ENCODE results near the gene TNFAIP2. TPM values are rescaled to one million over a fixed set of nuclear protein-coding genes. Genes with fewer than 3 reads are reported as not detected.
A peak's percentile ranks its signal among the peaks of the same experiment; 100 is the strongest.

The TNFAIP2 gene
- polyA plus RNA-seq, 1 donor from 2014 or later: 1.8 TPM

GRCh38 chr14:103104389-103104653 lies 18.9 kb upstream of the TNFAIP2 start:
- Histone ChIP-seq H3K36me3 (ENCODE audit: insufficient read depth, low read length) (no peaks in the 10 kb centered on the region), H3K27ac (ENCODE audit: low read length) (no peak overlapping the region), H3K4me2 (ENCODE audit: low read length) (no peak overlapping the region), H3F3A (ENCODE audit: insufficient read depth, low read length, poor library complexity, severe bottlenecking) (no peaks in the 10 kb centered on the region), H2AFZ (ENCODE audit: low read depth, low read length) (no peak overlapping the region), H3K79me2 (replicated peaks; ENCODE audit: insufficient read depth, low read length) (no peaks in the 10 kb centered on the region), H3K4me3 (ENCODE audit: low read length) (peak overlapping the region; percentile 63), H3K9me2 (ENCODE audit: insufficient read depth, low read length) (no peaks in the 10 kb centered on the region), H3K27me3 (ENCODE audit: insufficient read depth, low read depth, low read length) (peaks cover 38% of the 10 kb centered on the region), H3K9ac (ENCODE audit: low read length) (no peak overlapping the region), H4K20me1 (ENCODE audit: insufficient read depth) (no peaks in the 10 kb centered on the region), H3K9me3 (ENCODE audit: low read length) (no peaks in the 10 kb centered on the region)
- TF ChIP-seq TAF1 (IDR thresholded peaks at IDR 0.05; ENCODE audit: low read depth) (no peak), EP300 (conservative IDR thresholded peaks at IDR 0.05; ENCODE audit: poor library complexity, severe bottlenecking) (no peak), EZH2 (IDR thresholded peaks at IDR 0.05; ENCODE audit: borderline replicate concordance, insufficient read depth, low read length, poor library complexity, severe bottlenecking) (no peak), RAD21 (conservative IDR thresholded peaks at IDR 0.05) (no peak), MXI1 (conservative IDR thresholded peaks at IDR 0.05; ENCODE audit: poor library complexity, severe bottlenecking) (no peak), SMC3 (conservative IDR thresholded peaks at IDR 0.05; ENCODE audit: poor library complexity) (no peak), REST (IDR thresholded peaks at IDR 0.05; ENCODE audit: borderline replicate concordance) (no peak), POLR2AphosphoS5 (IDR thresholded peaks at IDR 0.05) (no peak), CTCF (IDR thresholded peaks at IDR 0.05; ENCODE audit: poor library complexity, severe bottlenecking) (no peak)

- Histone ChIP-seq H3K4me3 (ENCODE audit: low read length) (peak overlapping the region; percentile 63), H3F3A (ENCODE audit: insufficient read depth, low read length, poor library complexity, severe bottlenecking) (no peaks in the 10 kb centered on the region), H3K27ac (ENCODE audit: low read length) (no peak overlapping the region), H3K9ac (ENCODE audit: low read length) (peak overlapping the region; percentile 29), H3K9me3 (ENCODE audit: low read length) (no peaks in the 10 kb centered on the region), H3K4me2 (ENCODE audit: low read length) (no peak overlapping the region), H3K36me3 (ENCODE audit: insufficient read depth, low read length) (no peaks in the 10 kb centered on the region), H2AFZ (ENCODE audit: low read depth, low read length) (peak overlapping the region; percentile 17), H3K79me2 (replicated peaks; ENCODE audit: insufficient read depth, low read length) (no peaks in the 10 kb centered on the region), H3K27me3 (ENCODE audit: insufficient read depth, low read depth, low read length) (peaks cover 38% of the 10 kb centered on the region), H4K20me1 (ENCODE audit: insufficient read depth) (no peaks in the 10 kb centered on the region), H3K9me2 (ENCODE audit: insufficient read depth, low read length) (no peaks in the 10 kb centered on the region)
- peak; percentile 37 for TF ChIP-seq MXI1 (conservative IDR thresholded peaks at IDR 0.05; ENCODE audit: poor library complexity, severe bottlenecking)
- peak; percentile 92 for TF ChIP-seq RAD21 (conservative IDR thresholded peaks at IDR 0.05)
- TF ChIP-seq SMC3 (conservative IDR thresholded peaks at IDR 0.05; ENCODE audit: poor library complexity): peak; percentile 96
- TF ChIP-seq TAF1 (IDR thresholded peaks at IDR 0.05; ENCODE audit: low read depth): no peak
- peak; percentile 99 for TF ChIP-seq CTCF (IDR thresholded peaks at IDR 0.05; ENCODE audit: poor library complexity, severe bottlenecking)
These were observed 18.4 kb upstream of the TNFAIP2 start for GRCh38 chr14:103104654-103105452.
